NCI-H82 (cell line): Measurements from ENCODE around the gene GTF2H3.
"Not testable (repeated sequence)": the region's sequence is repeated elsewhere in the genome, so short reads cannot be mapped to it uniquely, and the experiment has no call there.

Source experiments
- DNase-seq: peaks from one replicate; lab custom pipeline; 2025; lab: John Stamatoyannopoulos, UW

GTF2H3 gene

GRCh38 chr12:123633379-123634141 lies at the start of gene GTF2H3, which contains the start of gene EIF2B1:
GTF2H3 (plus strand) TSS chr12:123633829; CDS start chr12:123633860, 31 bp downstream.
EIF2B1 (minus strand) TSS chr12:123633686; CDS start chr12:123633557, 129 bp downstream.
- peak; percentile 99 for DNase-seq

GRCh38 chr12:123591702-123592481 lies 41.7 kb upstream of the GTF2H3 start:
- DNase-seq: no peak

GRCh38 chr12:123595729-123596128 lies 37.9 kb upstream of the GTF2H3 start:
- DNase-seq: no peak

GRCh38 chr12:123597100-123597499 lies 36.5 kb upstream of the GTF2H3 start:
- DNase-seq: no peak

GRCh38 chr12:123598522-123598921 lies 35.1 kb upstream of the GTF2H3 start:
- no peak for DNase-seq

- DNase-seq: no peak
Measured at GRCh38 chr12:123599310-123599709, 34.3 kb upstream of the GTF2H3 start.

- no peak for DNase-seq
Measured at GRCh38 chr12:123599721-123600120, 33.9 kb upstream of the GTF2H3 start.

GRCh38 chr12:123601602-123602489 lies 31.8 kb upstream of the GTF2H3 start, which contains the start of gene DDX55:
DDX55 (plus strand) TSS chr12:123602099; CDS start chr12:123602149, 50 bp downstream.
- peak; percentile 87 for DNase-seq

- DNase-seq: peak; percentile 24
Measured at GRCh38 chr12:123602651-123603195, 30.9 kb upstream of the GTF2H3 start.

GRCh38 chr12:123603495-123603894 lies 30.1 kb upstream of the GTF2H3 start:
- DNase-seq: not testable (repeated sequence)

GRCh38 chr12:123607756-123608155 lies 25.9 kb upstream of the GTF2H3 start:
- peak; percentile 40 for DNase-seq

GRCh38 chr12:123608182-123608581 lies 25.4 kb upstream of the GTF2H3 start:
- DNase-seq: peak; percentile 87

- DNase-seq: no peak
Measured at GRCh38 chr12:123614110-123614509, 19.5 kb upstream of the GTF2H3 start.

- no peak for DNase-seq
Measured at GRCh38 chr12:123614531-123614930, 19.1 kb upstream of the GTF2H3 start.

- no peak for DNase-seq
Measured at GRCh38 chr12:123617144-123617543, 16.5 kb upstream of the GTF2H3 start.

GRCh38 chr12:123617580-123617979 lies 16.0 kb upstream of the GTF2H3 start:
- no peak for DNase-seq

GRCh38 chr12:123621101-123621500 lies 12.5 kb upstream of the GTF2H3 start:
- DNase-seq: peak; percentile 40

GRCh38 chr12:123621619-123622530 lies 11.8 kb upstream of the GTF2H3 start:
- DNase-seq: no peak

- DNase-seq: peak; percentile 47
Measured at GRCh38 chr12:123634142-123634561, 523 bp downstream of the GTF2H3 start.

- no peak for DNase-seq
Measured at GRCh38 chr12:123643911-123644310, 10.3 kb downstream of the GTF2H3 start.
